Muscle layer of duodenum (tissue), 2 donors: ENCODE measurements around the gene ACSF3.

Experiments
- H3K27ac ChIP-seq: one replicate; pipeline ENCODE4 v1.7.0; 2013; ENCODE audit warnings: mild to moderate bottlenecking, low read length
- H3K27me3 ChIP-seq: one replicate; pipeline ENCODE4 v1.7.0; 2013; ENCODE audit warnings: low read depth, mild to moderate bottlenecking, control low read depth, low read length
- H3K36me3 ChIP-seq, 2 donors: one replicate each; pipeline ENCODE4 v1.7.0; 2013; ENCODE audit warnings: low read length in 2 of 2, control low read depth in 1 of 2, mild to moderate bottlenecking in 1 of 2; ENCODE audit not compliant: insufficient read depth in 2 of 2, control insufficient read depth in 1 of 2
- H3K4me1 ChIP-seq, 2 donors: one replicate each; pipeline ENCODE4 v1.7.0; 2013; ENCODE audit warnings: low read length in 2 of 2, mild to moderate bottlenecking in 2 of 2, control low read depth in 1 of 2, moderate library complexity in 1 of 2; ENCODE audit not compliant: insufficient read depth in 2 of 2, control insufficient read depth in 1 of 2
- H3K4me3 ChIP-seq, 2 donors: one replicate each; pipeline ENCODE4 v1.7.0; 2013; ENCODE audit warnings: low read length in 2 of 2, low read depth in 1 of 2, mild to moderate bottlenecking in 1 of 2
- H3K9me3 ChIP-seq, 2 donors: one replicate each; pipeline ENCODE4 v1.7.0; 2013; ENCODE audit warnings: low read length in 2 of 2, control low read depth in 1 of 2, mild to moderate bottlenecking in 1 of 2; ENCODE audit not compliant: control insufficient read depth in 1 of 2
- donor health status: healthy.

ACSF3 gene

DNA sequence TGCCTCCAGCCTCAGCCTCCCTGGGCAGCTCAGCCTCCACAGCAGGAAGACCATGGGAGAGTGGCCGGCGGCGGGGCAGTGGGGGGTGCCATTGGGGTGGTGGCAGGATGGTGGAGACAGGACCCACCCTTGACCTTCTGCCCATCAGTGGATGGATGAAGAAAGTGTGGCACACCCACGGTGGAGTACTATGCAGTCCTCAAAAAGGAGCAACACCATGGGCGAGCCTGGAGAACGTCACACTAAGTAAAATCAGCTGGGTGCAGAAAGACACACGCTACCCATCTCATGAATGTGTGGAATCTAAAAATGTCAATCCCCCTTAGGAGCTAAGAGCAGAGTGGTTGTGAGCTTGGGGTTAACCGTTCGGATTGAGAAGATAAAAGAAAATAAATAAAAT, 34.8 kb upstream of the ACSF3 start:
- no peaks in the 10 kb centered on the region for H3K36me3 ChIP-seq
- no peaks in the 10 kb centered on the region for H3K27me3 ChIP-seq
- H3K4me3 ChIP-seq: no peak overlapping the region
- H3K27ac ChIP-seq: no peak overlapping the region
- no peaks in the 10 kb centered on the region for H3K9me3 ChIP-seq
- no peaks in the 10 kb centered on the region for H3K4me1 ChIP-seq

DNA sequence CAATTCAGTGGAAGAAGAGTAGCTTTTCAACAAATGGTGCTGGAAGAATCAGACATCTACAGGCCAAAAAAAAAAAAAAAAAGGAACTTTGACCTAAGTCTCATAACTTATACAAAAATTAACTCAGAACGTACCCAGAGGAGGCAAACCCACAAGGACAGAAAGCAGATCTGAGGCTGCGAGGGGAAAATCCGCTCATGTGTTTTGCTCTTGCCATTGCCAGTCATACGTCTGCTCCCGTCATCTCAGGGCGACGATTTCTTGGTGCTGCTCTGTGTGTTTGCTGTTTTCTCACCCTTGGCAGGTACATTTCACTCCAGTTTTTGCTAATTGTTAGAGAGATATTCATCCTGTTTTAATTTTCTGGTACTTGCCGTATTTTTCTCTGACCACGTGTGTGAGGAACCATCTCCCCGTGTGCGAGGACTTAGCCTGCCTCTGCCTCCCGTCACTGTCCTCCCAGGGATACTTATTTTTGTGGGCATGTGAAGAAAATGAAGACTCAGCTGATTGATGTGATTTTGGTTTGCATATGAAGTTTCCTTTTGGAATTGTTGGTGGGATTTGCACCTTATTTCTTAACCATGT, 33.4 kb upstream of the ACSF3 start:
- H3K27me3 ChIP-seq: no peaks in the 10 kb centered on the region
- H3K4me3 ChIP-seq: no peak overlapping the region
- H3K27ac ChIP-seq: no peak overlapping the region
- no peaks in the 10 kb centered on the region for H3K9me3 ChIP-seq
- no peaks in the 10 kb centered on the region for H3K36me3 ChIP-seq
- no peaks in the 10 kb centered on the region for H3K4me1 ChIP-seq

DNA sequence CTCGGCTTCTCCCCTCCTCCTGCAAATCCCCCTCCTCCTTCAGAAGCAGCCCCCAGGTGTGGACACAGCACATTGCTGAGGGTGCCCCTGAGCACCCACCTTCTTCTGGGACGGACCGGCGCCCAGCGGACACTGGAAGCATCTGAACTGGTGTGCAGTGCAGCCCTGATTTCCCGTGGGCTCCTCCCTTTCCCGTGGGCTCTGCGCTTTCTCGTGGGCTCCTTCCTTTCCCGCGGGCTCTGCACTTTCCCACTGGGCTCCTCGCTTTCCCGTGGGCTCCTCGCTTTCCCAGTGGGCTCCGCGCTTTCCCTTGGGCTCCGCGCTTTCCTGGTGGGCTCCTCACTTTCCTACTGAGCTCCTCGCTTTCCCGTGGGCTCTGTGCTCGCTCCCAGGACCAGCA, 32.6 kb upstream of the ACSF3 start:
- Histone ChIP-seq H3K9me3 (no peaks in the 10 kb centered on the region), H3K27me3 (no peaks in the 10 kb centered on the region), H3K36me3 (no peaks in the 10 kb centered on the region)

DNA sequence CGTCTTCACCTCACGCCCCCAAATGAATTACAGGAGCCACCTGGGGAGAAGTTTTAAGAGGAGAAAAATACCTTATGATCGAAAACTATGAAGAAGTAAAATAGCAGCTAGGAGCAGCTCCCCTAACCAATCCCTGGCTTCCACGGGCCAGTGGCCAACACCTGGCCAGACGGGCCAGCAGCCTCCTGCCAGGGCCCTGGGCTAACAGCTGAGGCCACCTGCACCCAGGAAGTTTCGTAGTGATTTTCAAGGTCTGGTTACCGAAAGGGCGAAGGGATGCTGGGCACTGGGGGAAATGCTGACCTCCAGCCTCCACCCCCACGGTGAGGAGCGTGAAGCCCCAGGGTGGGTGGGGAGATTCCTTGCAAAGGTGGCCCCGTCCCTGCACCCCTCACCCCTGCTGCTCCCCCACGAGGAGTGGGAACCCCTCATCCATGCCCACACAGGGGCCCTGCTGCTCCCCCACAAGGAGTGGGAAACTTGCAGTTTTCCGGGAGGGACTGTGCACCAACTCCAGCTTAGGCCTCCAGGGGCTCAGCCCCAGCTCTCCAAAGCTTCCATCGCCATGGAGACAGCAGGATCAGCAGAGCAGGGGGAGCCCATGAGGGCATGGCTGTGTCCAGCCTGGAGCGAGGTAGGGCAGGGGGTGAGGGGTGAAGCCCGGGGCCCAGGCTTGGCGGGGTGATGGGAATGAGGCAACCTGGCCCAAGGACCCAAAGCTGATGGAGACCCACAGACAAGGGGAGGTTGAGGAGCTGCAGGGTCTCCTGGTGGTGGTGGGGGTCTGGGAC, 31.9 kb upstream of the ACSF3 start:
- no peaks in the 10 kb centered on the region for H3K36me3 ChIP-seq
- no peaks in the 10 kb centered on the region for H3K4me1 ChIP-seq
- H3K27me3 ChIP-seq: no peaks in the 10 kb centered on the region
- no peak overlapping the region for H3K4me3 ChIP-seq
- H3K9me3 ChIP-seq: no peaks in the 10 kb centered on the region
- no peak overlapping the region for H3K27ac ChIP-seq

More for the DNA sequence above, 32.6 kb upstream of the ACSF3 start:
- Histone ChIP-seq H3K4me3 (no peak overlapping the region), H3K4me1 (no peaks in the 10 kb centered on the region), H3K27ac (no peak overlapping the region)

DNA sequence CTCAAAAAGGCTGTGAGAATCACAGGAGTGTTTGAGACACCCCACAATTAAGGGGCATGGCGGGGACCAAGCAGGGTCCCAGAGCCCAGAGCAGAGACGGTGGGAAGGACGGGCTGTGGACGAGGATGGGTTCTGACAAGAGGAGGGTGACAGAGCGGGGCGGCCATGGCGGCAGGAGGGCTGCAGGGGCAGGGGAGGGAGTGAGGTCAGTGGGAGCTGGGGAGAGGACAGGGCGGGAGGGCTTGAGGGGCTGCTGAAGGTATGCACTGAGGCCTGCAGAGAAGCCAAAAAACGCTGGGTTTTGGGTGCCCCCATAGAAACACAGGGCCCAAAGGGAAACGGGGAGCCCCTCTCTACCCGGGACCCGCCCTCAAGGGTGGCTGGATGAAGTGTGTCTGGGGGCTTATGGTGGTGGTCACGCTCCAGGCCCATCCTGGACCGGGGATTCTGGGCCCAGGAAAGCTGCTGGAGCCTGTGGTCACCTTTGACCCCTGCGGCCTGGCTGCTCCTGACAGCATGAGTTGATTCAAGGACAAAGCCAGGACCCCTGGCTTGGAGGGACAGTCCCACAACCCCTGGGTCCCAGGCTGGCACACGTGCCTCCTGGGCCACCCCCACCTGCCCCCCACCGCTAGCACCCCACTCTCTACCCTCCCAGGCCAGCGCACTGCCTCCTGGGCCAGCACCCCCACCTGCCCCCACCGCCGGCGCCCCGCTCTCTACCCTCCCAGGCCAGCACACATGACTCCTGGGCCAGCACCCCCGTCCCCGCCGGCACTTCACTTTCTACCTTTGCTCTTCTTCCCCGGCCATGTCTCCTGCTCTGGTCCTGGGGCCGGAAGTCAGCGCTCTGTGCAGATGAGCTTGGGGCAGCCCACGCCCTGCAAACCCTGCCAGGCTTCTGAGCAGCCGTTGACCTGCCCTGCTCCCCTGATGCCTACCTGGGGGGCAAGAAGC, 31.0 kb upstream of the ACSF3 start:
- no peaks in the 10 kb centered on the region for H3K4me1 ChIP-seq
- H3K27me3 ChIP-seq: no peaks in the 10 kb centered on the region
- no peaks in the 10 kb centered on the region for H3K36me3 ChIP-seq
- no peaks in the 10 kb centered on the region for H3K9me3 ChIP-seq
- H3K4me3 ChIP-seq: no peak overlapping the region
- no peak overlapping the region for H3K27ac ChIP-seq

DNA sequence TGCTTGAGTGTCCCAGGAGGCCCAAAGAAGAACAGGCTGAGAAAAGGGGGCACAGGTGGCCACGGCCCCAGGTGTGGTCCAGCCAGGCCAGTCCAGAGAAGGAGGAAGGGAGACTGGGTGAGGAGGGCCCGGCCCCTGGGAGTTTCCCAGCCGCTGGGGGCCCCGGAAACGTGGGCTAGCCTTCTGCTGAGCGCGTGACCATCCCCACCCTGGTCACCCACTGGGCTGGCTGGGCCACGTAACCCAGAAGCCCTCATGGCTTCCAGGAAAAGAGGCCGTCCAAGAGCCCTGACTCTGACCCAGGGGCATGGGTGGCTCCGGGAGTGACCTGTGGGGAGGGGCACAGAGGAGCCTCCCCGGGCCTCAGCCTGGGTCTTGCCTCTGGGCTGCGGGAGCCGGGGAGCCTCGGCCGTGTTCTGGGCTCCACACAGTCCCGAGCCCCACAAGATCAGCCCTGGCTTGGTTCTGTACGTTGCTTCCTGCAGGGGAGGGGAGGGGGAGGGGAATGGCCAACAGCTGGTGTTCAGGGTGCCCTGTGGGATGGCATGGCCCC, 29.8 kb upstream of the ACSF3 start:
- H3K27ac ChIP-seq: no peak overlapping the region
- no peaks in the 10 kb centered on the region for H3K36me3 ChIP-seq
- no peaks in the 10 kb centered on the region for H3K4me1 ChIP-seq
- peaks cover 8% of the 10 kb centered on the region for H3K27me3 ChIP-seq
- no peaks in the 10 kb centered on the region for H3K9me3 ChIP-seq
- H3K4me3 ChIP-seq: no peak overlapping the region

DNA sequence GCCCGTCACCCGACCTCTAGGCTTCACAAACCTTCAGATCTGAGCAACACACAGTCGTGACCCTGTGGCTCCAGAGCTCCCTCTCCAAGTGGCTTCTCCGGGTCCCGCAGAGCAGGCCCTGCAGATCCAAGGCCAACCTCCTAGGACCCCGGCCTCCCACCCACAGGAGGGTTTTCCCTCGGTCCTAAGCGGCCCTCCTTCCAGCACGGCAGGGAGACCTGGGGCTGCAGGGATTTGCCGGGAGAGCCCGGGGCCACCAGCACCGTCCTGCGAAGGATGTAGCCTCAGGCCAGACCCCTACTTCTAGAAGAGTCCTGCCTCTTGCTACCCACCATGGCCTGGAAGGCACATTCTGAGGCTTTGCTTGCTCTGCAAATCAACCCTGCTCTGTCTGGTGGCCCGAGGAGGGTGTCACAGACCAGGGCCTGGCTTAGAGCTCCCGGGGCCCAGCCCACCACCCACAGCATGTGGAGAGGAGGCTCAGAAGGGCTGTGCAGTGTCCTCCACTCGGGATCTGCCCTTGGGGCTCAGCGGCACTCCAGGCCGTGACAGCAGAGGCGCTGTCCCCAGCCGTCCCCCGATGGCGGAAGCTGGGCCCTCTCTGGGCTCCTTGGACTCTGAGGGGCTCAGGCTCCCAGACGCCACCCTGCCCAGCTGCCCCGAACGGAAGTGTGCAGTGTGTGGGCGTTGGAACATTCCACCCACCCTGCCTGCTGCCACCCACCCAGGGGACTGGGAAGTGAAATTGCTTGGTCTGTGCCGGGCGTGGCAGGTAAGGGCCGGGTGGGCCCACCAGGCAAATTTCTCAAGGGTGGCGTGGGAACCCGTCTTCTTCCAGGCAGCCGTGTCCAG, 28.8 kb upstream of the ACSF3 start:
- no peaks in the 10 kb centered on the region for H3K4me1 ChIP-seq
- no peaks in the 10 kb centered on the region for H3K36me3 ChIP-seq
- H3K27me3 ChIP-seq: peaks cover 8% of the 10 kb centered on the region
- no peak overlapping the region for H3K27ac ChIP-seq
- H3K4me3 ChIP-seq: no peak overlapping the region
- no peaks in the 10 kb centered on the region for H3K9me3 ChIP-seq

- Histone ChIP-seq H3K27me3 (peaks cover 8% of the 10 kb centered on the region), H3K4me3 (no peak overlapping the region), H3K27ac (no peak overlapping the region), H3K36me3 (no peaks in the 10 kb centered on the region), H3K9me3 (no peaks in the 10 kb centered on the region), H3K4me1 (no peaks in the 10 kb centered on the region)
Measured at GRCh38 chr16:89065458-89065822, 28.2 kb upstream of the ACSF3 start.

DNA sequence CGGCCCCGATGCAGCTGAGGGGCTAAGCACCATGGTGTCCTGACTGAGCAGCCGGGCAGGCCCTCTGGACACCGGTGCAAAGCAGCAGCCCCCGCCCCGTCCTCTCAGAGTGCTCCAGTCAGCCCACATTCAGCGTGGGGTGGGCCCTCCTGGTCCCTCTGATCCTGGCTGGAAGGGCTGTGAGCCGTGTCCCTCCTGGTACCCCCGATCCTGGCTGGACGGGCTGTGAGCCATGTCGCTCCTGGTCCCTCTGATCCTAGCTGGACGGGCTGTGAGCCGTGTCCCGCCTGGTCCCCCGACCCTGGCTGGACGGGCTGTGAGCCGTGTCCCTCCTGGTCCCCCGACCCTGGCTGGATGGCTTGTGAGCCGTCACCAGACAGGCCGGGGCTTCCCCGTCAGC, 26.9 kb upstream of the ACSF3 start:
- no peak overlapping the region for H3K4me3 ChIP-seq
- H3K36me3 ChIP-seq: no peaks in the 10 kb centered on the region
- H3K9me3 ChIP-seq: no peaks in the 10 kb centered on the region
- H3K27ac ChIP-seq: no peak overlapping the region
- peaks cover 0 to 2% of the 10 kb centered on the region in 2 donors for H3K4me1 ChIP-seq
- H3K27me3 ChIP-seq: peaks cover 8% of the 10 kb centered on the region

- H3K27me3 ChIP-seq: peaks cover 8% of the 10 kb centered on the region
- no peaks in the 10 kb centered on the region for H3K9me3 ChIP-seq
- H3K27ac ChIP-seq: no peak overlapping the region
- no peaks in the 10 kb centered on the region for H3K36me3 ChIP-seq
- H3K4me3 ChIP-seq: no peak overlapping the region
- peaks cover 0 to 13% of the 10 kb centered on the region in 2 donors for H3K4me1 ChIP-seq
Measured at GRCh38 chr16:89067677-89068443, 25.8 kb upstream of the ACSF3 start.
